Aorta (tissue), 5 donors: Measurements from ENCODE around the gene ITM2B. TPM values are rescaled to one million over a fixed set of nuclear protein-coding genes. Genes with fewer than 3 reads are reported as not detected.

Experiments
- ATAC-seq: fragments of 200-7000 bp; cut with Tn5 transposase; one replicate; pipeline ENCODE4 v1.9.1; 2022; ENCODE audit warnings: moderate library complexity; ENCODE audit not compliant: low FRiP score
- DNase-seq, 2 donors: peaks; one replicate each; pipeline ENCODE4 v3.0.0-alpha.2; 2020
- H3K27ac ChIP-seq, 2 donors: one replicate each; pipeline ENCODE4 v1.5.1; 2013; ENCODE audit warnings: low read length in 2 of 2, mild to moderate bottlenecking in 2 of 2, moderate library complexity in 2 of 2, control low read depth in 1 of 2, inconsistent platforms in 1 of 2, low read depth in 1 of 2
- H3K27me3 ChIP-seq, 2 donors: one replicate each; pipeline ENCODE4 v1.6.1; 2013; ENCODE audit warnings: control low read depth in 1 of 2, low read length in 1 of 2, mild to moderate bottlenecking in 1 of 2, moderate library complexity in 1 of 2; ENCODE audit not compliant: insufficient read depth in 2 of 2, control insufficient read depth in 1 of 2
- H3K36me3 ChIP-seq, 2 donors: one replicate each; pipeline ENCODE4 v1.6.1; 2013; ENCODE audit warnings: control low read depth in 1 of 2, low read length in 1 of 2, mild to moderate bottlenecking in 1 of 2; ENCODE audit not compliant: insufficient read depth in 2 of 2, control insufficient read depth in 1 of 2
- H3K4me1 ChIP-seq, 2 donors: one replicate each; pipeline ENCODE4 v1.6.1; 2013; ENCODE audit warnings: low read length in 2 of 2, control low read depth in 1 of 2, mild to moderate bottlenecking in 1 of 2, moderate library complexity in 1 of 2; ENCODE audit not compliant: insufficient read depth in 2 of 2, control insufficient read depth in 1 of 2
- H3K4me3 ChIP-seq, 2 donors: one replicate each; pipeline ENCODE4 v1.5.1; 2013; ENCODE audit warnings: low read length in 2 of 2, control low read depth in 1 of 2, mild to moderate bottlenecking in 1 of 2
- H3K9me3 ChIP-seq: one replicate; pipeline ENCODE4 v1.6.1; 2013; ENCODE audit warnings: mild to moderate bottlenecking, low read length; ENCODE audit not compliant: control insufficient read depth
- WGBS, 2 donors: extraction: QIAGEN DNeasy Blood & Tissue Kit; methylation state at CpG; one replicate each; pipeline ENCODE4 v1.1.7; 2013; 5-methylcytosine and 5-hydroxymethylcytosine counted together
- intact Hi-C, 2 donors: fragments of 100-400 bp; cut with DNase I; formaldehyde crosslinking; loops; one replicate each; pipeline versions ENCODE4 v1.14.2 to v1.15.0; 2022
- polyA plus RNA-seq, 2 donors: library from polyadenylated mRNA; stranded (reverse); fragments of 200-250 nt; gene quantifications; one replicate each; pipeline ENCODE4 v1.2.3, GENCODE V29; 2013
- total RNA-seq, 2 donors: library from RNA; stranded (reverse); fragmentation: NEBNext Ultra II Directional; extraction: Animal tissue kit (Norgen Biotek cat#: 25700); gene quantifications; one replicate each; pipeline ENCODE4 v1.2.1, GENCODE V29; 2021
- donor health status: healthy with polysubstance abuse.
- donor health status: Bipolar disorder and iron deficiency.
- donor health status: DM: no; HTN: no; CAD: no.
- donor health status: DM: no; HTN: no; CAD: no.
- donor health status: DM: yes; HTN: yes; CAD: no.

ITM2B gene
- total and polyA plus RNA-seq, 4 donors, result 371 to 929 (median 660) TPM

- H3K27me3 ChIP-seq, result no peaks in the 10 kb centered on the region
- H3K9me3 ChIP-seq, result no peaks in the 10 kb centered on the region
- ATAC-seq, result no peak
- intact Hi-C loops, result no loop called here
- peaks cover 0 to 2% of the 10 kb centered on the region in 2 donors for H3K4me1 ChIP-seq
- no peak overlapping the region for H3K4me3 ChIP-seq
- DNase-seq, result no peak
- 58 to 63% methylated on average over 2 of the region's 2 CpGs for WGBS, 2 donors
- H3K36me3 ChIP-seq, result no peaks in the 10 kb centered on the region
- H3K27ac ChIP-seq, result no peak overlapping the region
Measured at GRCh38 chr13:48246102-48246501, 13.1 kb downstream of the ITM2B start.

DNA sequence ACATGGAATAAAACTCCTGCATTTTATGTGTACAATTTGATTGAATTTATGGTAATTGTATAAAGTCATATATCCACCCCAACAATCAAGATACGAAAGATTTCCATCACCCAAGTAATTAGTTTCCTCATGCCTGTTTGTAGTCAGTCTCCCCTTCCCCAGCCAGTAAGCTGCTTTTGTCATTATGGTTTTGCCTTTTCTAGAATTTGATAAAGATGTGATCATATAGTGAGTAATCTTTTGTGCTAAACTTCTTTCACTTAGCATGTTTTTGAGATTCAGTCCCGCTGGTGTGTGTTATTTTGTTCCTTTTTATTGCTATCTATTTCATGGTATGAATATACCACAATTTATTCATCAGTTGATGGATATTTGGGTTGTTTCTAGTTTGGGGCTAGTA lies 16.0 kb downstream of the ITM2B start:
- intact Hi-C loops, result no loop called here
- DNase-seq, result no peak
- H3K4me3 ChIP-seq, result no peak overlapping the region
- no peak overlapping the region for H3K27ac ChIP-seq
- no peaks in the 10 kb centered on the region for H3K27me3 ChIP-seq
- H3K4me1 ChIP-seq, result peaks cover 0 to 2% of the 10 kb centered on the region in 2 donors
- H3K9me3 ChIP-seq, result no peaks in the 10 kb centered on the region
- 94 to 98% methylated on average over 2 of the region's 2 CpGs for WGBS, 2 donors
- no peak for ATAC-seq
- no peaks in the 10 kb centered on the region for H3K36me3 ChIP-seq

DNA sequence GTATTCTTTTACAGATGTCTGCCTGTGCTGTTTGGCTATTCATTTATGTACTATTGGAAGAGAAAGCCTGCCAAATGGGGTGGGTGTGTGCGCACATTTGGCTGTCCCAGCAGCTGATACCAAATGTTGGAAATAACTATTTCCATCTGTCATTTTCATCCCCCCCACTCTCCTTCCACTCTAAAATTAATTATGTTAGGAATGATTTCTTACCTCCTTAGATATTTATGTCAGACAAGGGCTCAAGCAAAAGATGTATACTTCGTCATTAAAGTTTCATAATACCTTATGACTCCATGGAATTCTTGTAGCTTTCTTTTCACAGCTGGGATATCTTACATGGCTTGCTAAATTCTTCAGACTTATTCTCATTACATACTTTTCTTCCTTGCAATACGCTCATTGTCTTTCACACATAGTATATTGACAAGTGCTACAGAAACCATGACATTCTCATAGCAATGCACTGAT lies 18.6 kb downstream of the ITM2B start:
- ATAC-seq (peak; percentile 47), DNase-seq (no peak)
- Histone ChIP-seq H3K27ac (no peak overlapping the region), H3K4me1 (peaks cover 0 to 2% of the 10 kb centered on the region in 2 donors), H3K9me3 (no peaks in the 10 kb centered on the region), H3K27me3 (no peaks in the 10 kb centered on the region), H3K36me3 (peaks cover 0 to 1% of the 10 kb centered on the region in 2 donors), H3K4me3 (no peak overlapping the region)
- 49 to 56% methylated on average over 3 of the region's 3 CpGs for WGBS, 2 donors
- intact Hi-C loops, result no loop called here

GRCh38 chr13:48252176-48252575 lies 19.2 kb downstream of the ITM2B start:
- H3K27me3 ChIP-seq, result no peaks in the 10 kb centered on the region
- no peaks in the 10 kb centered on the region for H3K9me3 ChIP-seq
- H3K36me3 ChIP-seq, result peaks cover 0 to 1% of the 10 kb centered on the region in 2 donors
- DNase-seq (no peak), ATAC-seq (no peak)
- WGBS, 2 donors, result 94 to 96% methylated on average over 10 of the region's 10 CpGs
- intact Hi-C loops, result no loop called here
- no peak overlapping the region for H3K27ac ChIP-seq
- no peak overlapping the region for H3K4me3 ChIP-seq
- peaks cover 0 to 2% of the 10 kb centered on the region in 2 donors for H3K4me1 ChIP-seq

DNA sequence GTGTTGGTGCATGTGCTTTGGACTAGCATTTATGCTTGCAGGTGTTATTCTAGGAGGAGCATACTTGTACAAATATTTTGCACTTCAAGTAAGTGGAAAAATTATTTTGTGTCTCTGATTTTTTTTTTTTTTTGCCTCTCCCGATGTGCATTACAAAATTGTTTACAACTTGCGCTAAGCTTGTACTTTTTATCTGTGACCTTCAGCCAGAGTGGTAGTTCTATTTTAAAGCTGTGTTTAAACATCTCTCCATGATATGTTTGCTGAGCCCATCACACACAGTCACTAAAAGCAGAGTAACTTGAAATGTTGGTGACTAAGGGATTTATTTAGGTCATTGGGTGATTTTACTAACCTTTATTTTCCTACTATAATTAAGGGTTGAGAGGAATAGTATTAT lies 20.8 kb downstream of the ITM2B start:
- intact Hi-C loops, result no loop called here
- H3K4me3 ChIP-seq, result no peak overlapping the region
- H3K27ac ChIP-seq, result no peak overlapping the region
- H3K9me3 ChIP-seq, result no peaks in the 10 kb centered on the region
- peaks cover 0 to 2% of the 10 kb centered on the region in 2 donors for H3K4me1 ChIP-seq
- H3K27me3 ChIP-seq, result no peaks in the 10 kb centered on the region
- no peak for DNase-seq
- peaks cover 0 to 1% of the 10 kb centered on the region in 2 donors for H3K36me3 ChIP-seq
- ATAC-seq, result no peak
- WGBS, 2 donors, result 93 to 95% methylated on average over 2 of the region's 2 CpGs

- no peak overlapping the region for H3K27ac ChIP-seq
- peaks cover 0 to 1% of the 10 kb centered on the region in 2 donors for H3K36me3 ChIP-seq
- DNase-seq (no peak), ATAC-seq (no peak)
- H3K4me1 ChIP-seq, result peaks cover 0 to 2% of the 10 kb centered on the region in 2 donors
- 94 to 97% methylated on average over 13 of the region's 13 CpGs for WGBS, 2 donors
- no peaks in the 10 kb centered on the region for H3K27me3 ChIP-seq
- H3K9me3 ChIP-seq, result no peaks in the 10 kb centered on the region
- intact Hi-C loops, result no loop called here
- no peak overlapping the region for H3K4me3 ChIP-seq
Measured at GRCh38 chr13:48255090-48255489, 22.1 kb downstream of the ITM2B start.

DNA sequence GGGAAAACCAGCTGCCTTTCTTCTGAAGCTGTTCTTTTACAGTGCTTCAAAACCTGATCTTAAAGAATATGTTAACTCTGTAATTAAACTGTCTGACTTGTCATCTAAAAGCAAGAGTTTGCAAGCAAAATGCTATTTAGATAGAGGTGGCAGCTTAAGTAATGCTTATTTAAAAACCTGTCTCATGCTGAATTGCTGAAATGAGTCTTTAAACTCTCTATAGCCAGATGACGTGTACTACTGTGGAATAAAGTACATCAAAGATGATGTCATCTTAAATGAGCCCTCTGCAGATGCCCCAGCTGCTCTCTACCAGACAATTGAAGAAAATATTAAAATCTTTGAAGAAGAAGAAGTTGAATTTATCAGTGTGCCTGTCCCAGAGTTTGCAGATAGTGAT lies 22.9 kb downstream of the ITM2B start:
- H3K9me3 ChIP-seq, result no peaks in the 10 kb centered on the region
- H3K4me1 ChIP-seq, result peaks cover 0 to 1% of the 10 kb centered on the region in 2 donors
- no peak overlapping the region for H3K4me3 ChIP-seq
- no peak for DNase-seq
- intact Hi-C loops, result no loop called here
- WGBS, 2 donors, result 43 to 56% methylated on average over 1 of the region's 1 CpG
- no peak for ATAC-seq
- peaks cover 0 to 1% of the 10 kb centered on the region in 2 donors for H3K36me3 ChIP-seq
- H3K27ac ChIP-seq, result no peak overlapping the region
- H3K27me3 ChIP-seq, result no peaks in the 10 kb centered on the region

DNA sequence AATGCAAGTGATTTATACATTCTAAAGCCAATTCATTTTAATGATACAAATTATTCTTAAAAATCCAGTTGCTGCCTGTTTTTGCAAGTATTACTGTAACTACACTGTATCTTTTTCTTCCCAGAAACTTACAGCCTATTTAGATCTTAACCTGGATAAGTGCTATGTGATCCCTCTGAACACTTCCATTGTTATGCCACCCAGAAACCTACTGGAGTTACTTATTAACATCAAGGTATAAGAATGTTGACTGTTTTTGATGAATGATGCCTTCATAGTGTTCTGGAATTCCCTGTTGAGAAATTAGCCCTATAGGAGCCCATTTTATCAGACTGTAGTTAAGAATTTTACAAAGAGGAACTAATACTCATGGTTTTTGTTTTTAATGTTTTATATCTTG lies 25.0 kb downstream of the ITM2B start:
- H3K4me1 ChIP-seq, result no peaks in the 10 kb centered on the region
- intact Hi-C loops, result no loop called here

GRCh38 chr13:48258430-48258829 lies 25.4 kb downstream of the ITM2B start:
- ATAC-seq (no peak), DNase-seq (no peak)
- H3K36me3 ChIP-seq, result peaks cover 0 to 4% of the 10 kb centered on the region in 2 donors

More for the DNA sequence above, 25.0 kb downstream of the ITM2B start:
- H3K9me3 ChIP-seq, result no peaks in the 10 kb centered on the region
- no peaks in the 10 kb centered on the region for H3K27me3 ChIP-seq
- no peak for ATAC-seq
- H3K4me3 ChIP-seq, result no peak overlapping the region
- no peak overlapping the region for H3K27ac ChIP-seq
- peaks cover 0 to 4% of the 10 kb centered on the region in 2 donors for H3K36me3 ChIP-seq
- no peak for DNase-seq

More at GRCh38 chr13:48258430-48258829, 25.4 kb downstream of the ITM2B start:
- H3K4me1 ChIP-seq, result no peaks in the 10 kb centered on the region
- WGBS, 2 donors, result 58 to 62% methylated on average over 3 of the region's 3 CpGs
- intact Hi-C loops, result no loop called here
- no peaks in the 10 kb centered on the region for H3K27me3 ChIP-seq
- no peaks in the 10 kb centered on the region for H3K9me3 ChIP-seq
- no peak overlapping the region for H3K27ac ChIP-seq
- no peak overlapping the region for H3K4me3 ChIP-seq
